SK-N-SH (cell line): ENCODE results near the gene FOXP1.

ENCODE experiments used
- CTCF ChIP-seq: fragments of 200-600 bp; sonication (generic); IDR thresholded peaks from 2 replicates; pipeline ENCODE4 v1.6.1; 2017; ENCODE audit warnings: antibody characterized with exemption, mild to moderate bottlenecking, moderate library complexity
- GABPA ChIP-seq: IDR thresholded peaks from 2 replicates; pipeline ENCODE4 v1.4.0; 2012; ENCODE audit warnings: low read depth, mild to moderate bottlenecking
- SIN3A ChIP-seq: IDR thresholded peaks from 2 replicates; pipeline ENCODE4 v1.6.1; 2012; ENCODE audit warnings: low read depth, mild to moderate bottlenecking, low read length, moderate library complexity, borderline replicate concordance
- USF1 ChIP-seq: IDR thresholded peaks from 2 replicates; pipeline ENCODE4 v1.4.0; 2012; ENCODE audit warnings: low read depth, borderline replicate concordance
- USF2 ChIP-seq: fragments of 150-350 bp; IDR thresholded peaks from 2 replicates; pipeline ENCODE4 v1.6.1; 2017; ENCODE audit warnings: antibody characterized with exemption, low read length, low read depth, borderline replicate concordance

DNA sequence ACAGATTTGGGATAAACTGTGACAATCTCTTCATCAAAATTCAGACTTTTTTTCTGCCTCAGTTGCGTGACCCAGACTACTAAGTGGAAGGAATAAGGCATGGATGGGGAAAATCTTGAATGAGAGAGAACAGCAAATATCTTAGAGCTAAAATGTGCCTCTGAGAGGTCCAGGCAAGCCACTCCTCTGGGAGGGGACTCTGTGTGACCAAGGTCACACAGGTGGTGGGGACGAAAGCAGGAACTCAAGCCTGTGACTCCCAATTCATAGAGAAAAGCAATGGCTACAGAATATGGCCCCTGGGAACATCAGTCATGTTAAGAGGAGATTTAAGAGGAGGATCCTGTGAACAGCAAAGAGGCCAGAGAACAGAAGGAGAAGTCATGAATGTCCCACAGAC, 268.1 kb downstream of the FOXP1 start:
- TF ChIP-seq GABPA (no peak), USF2 (no peak), SIN3A (no peak), CTCF (no peak), USF1 (no peak)
